MM.1S (cell line): ENCODE measurements around the gene SALL4.

ENCODE experiments used
- CTCF ChIP-seq: fragments of 300-600 bp; sonication (generic); IDR thresholded peaks from 2 replicates; pipeline ENCODE4 v1.5.1; 2016; ENCODE audit warnings: antibody characterized with exemption, low read length, mixed read lengths
- EZH2 ChIP-seq: fragments of 300-600 bp; sonication (generic); optimal IDR thresholded peaks from 2 replicates; pipeline ENCODE3; 2017; ENCODE audit warnings: low read depth, mild to moderate bottlenecking, antibody characterized with exemption, low read length, mixed read lengths
- EZH2phosphoT487 ChIP-seq: fragments of 300-600 bp; sonication (generic); IDR thresholded peaks from 2 replicates; pipeline ENCODE4 v1.6.1; 2018; ENCODE audit warnings: antibody characterized with exemption, low read length

- no peak for TF ChIP-seq CTCF
- TF ChIP-seq EZH2: no peak
- no peak for TF ChIP-seq EZH2phosphoT487
These were observed 9.4 kb downstream of the SALL4 start for GRCh38 chr20:51792960-51793359.
